ENCODE measurements around the gene CENPA.

The CENPA gene

GRCh38 chr2:26820932-26821331, 35.1 kb downstream of the CENPA start:
- Histone ChIP-seq H3K4me2 (ENCODE audit: low read length) (no peak overlapping the region), H3K4me1 (ENCODE audit: control insufficient read depth, insufficient read depth, low read length) (no peaks in the 10 kb centered on the region), H3K27me3 (ENCODE audit: control insufficient read depth, insufficient read depth, low read length) (peaks cover 51% of the 10 kb centered on the region), H3K9ac (ENCODE audit: low read depth, low read length) (no peak overlapping the region), H3K9me3 (replicated peaks; ENCODE audit: low read length) (no peaks in the 10 kb centered on the region), H3K4me3 (ENCODE audit: low read length) (no peak overlapping the region), H3K36me3 (ENCODE audit: insufficient read depth, low read length) (no peaks in the 10 kb centered on the region)

- Histone ChIP-seq H3K4me3 (ENCODE audit: low read length) (no peak overlapping the region), H3K9me3 (replicated peaks; ENCODE audit: low read length) (no peaks in the 10 kb centered on the region), H3K9ac (ENCODE audit: low read depth, low read length) (no peak overlapping the region)
Measured at GRCh38 chr2:26822877-26823276, 37.0 kb downstream of the CENPA start.

DNA sequence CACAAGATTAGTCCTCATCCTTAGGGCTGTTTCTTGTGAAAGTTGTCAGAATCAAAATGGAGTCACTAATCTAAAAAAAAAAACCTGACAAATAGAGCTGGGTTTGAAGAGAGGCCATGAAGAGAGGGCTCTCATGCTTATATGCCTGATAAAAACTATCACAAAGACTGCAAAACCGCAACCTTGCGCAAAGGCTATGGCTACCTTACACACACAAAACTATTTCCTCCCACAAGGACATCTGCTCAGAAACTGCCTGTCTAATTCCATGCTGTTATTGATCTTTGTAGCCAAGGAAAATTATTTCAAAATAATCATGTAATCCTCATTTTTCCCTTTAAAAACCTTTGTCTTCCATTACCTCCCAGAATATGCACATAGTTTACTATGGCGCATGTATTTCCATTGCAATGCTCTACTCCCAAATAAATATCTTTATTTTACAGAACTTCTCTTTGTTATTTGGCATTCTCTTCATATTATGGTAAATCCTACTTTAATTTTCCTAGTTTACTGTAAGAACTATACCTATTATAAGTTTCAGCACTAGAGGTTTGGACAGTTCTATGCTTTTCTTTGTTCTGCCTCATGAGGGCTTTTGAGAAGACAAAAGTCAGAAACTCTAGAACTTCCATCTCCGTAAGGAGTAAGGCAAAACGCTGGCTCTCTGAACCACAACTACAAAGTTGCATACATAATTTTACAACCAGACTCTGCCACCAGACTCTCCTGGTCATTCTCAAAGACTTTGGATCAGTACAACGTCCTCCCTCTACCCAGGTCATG, 52.5 kb downstream of the CENPA start:
- peaks cover 38% of the 10 kb centered on the region for H3K27me3 ChIP-seq (ENCODE audit: control insufficient read depth, insufficient read depth, low read length)
- no peak overlapping the region for H3K4me3 ChIP-seq (ENCODE audit: low read length)
- no peaks in the 10 kb centered on the region for H3K9me3 ChIP-seq (replicated peaks; ENCODE audit: low read length)
- no peaks in the 10 kb centered on the region for H3K36me3 ChIP-seq (ENCODE audit: insufficient read depth, low read length)
- H3K4me2 ChIP-seq (ENCODE audit: low read length) = no peak overlapping the region
- no peaks in the 10 kb centered on the region for H3K4me1 ChIP-seq (ENCODE audit: control insufficient read depth, insufficient read depth, low read length)
- no peak overlapping the region for H3K9ac ChIP-seq (ENCODE audit: low read depth, low read length)

More at GRCh38 chr2:26822877-26823276, 37.0 kb downstream of the CENPA start:
- Histone ChIP-seq H3K27me3 (ENCODE audit: control insufficient read depth, insufficient read depth, low read length) (peaks cover 58% of the 10 kb centered on the region), H3K4me1 (ENCODE audit: control insufficient read depth, insufficient read depth, low read length) (no peaks in the 10 kb centered on the region), H3K4me2 (ENCODE audit: low read length) (no peak overlapping the region), H3K36me3 (ENCODE audit: insufficient read depth, low read length) (no peaks in the 10 kb centered on the region)

- H3K4me1 ChIP-seq (ENCODE audit: control insufficient read depth, insufficient read depth, low read length) = no peaks in the 10 kb centered on the region
- H3K9ac ChIP-seq (ENCODE audit: low read depth, low read length) = no peak overlapping the region
- H3K4me3 ChIP-seq (ENCODE audit: low read length) = no peak overlapping the region
- H3K9me3 ChIP-seq (replicated peaks; ENCODE audit: low read length) = no peaks in the 10 kb centered on the region
- H3K27me3 ChIP-seq (ENCODE audit: control insufficient read depth, insufficient read depth, low read length) = peaks cover 49% of the 10 kb centered on the region
- H3K36me3 ChIP-seq (ENCODE audit: insufficient read depth, low read length) = no peaks in the 10 kb centered on the region
- no peak overlapping the region for H3K4me2 ChIP-seq (ENCODE audit: low read length)
Measured at GRCh38 chr2:26840937-26841610, 55.2 kb downstream of the CENPA start.

- Histone ChIP-seq H3K9me3 (replicated peaks; ENCODE audit: low read length) (no peaks in the 10 kb centered on the region), H3K4me2 (ENCODE audit: low read length) (no peak overlapping the region), H3K9ac (ENCODE audit: low read depth, low read length) (no peak overlapping the region), H3K4me3 (ENCODE audit: low read length) (no peak overlapping the region), H3K27me3 (ENCODE audit: control insufficient read depth, insufficient read depth, low read length) (peaks cover 63% of the 10 kb centered on the region), H3K4me1 (ENCODE audit: control insufficient read depth, insufficient read depth, low read length) (no peaks in the 10 kb centered on the region), H3K36me3 (ENCODE audit: insufficient read depth, low read length) (no peaks in the 10 kb centered on the region)
Measured at GRCh38 chr2:26843041-26843440, 57.2 kb downstream of the CENPA start.

All from skeletal muscle satellite cell (primary cell).